ENCODE measurements around the gene OSR1.

Gene OSR1

GRCh38 chr2:19357402-19358241 lies 801 bp downstream of the OSR1 start:
- no peak for DNase-seq (ENCODE audit: low read depth)

DNA sequence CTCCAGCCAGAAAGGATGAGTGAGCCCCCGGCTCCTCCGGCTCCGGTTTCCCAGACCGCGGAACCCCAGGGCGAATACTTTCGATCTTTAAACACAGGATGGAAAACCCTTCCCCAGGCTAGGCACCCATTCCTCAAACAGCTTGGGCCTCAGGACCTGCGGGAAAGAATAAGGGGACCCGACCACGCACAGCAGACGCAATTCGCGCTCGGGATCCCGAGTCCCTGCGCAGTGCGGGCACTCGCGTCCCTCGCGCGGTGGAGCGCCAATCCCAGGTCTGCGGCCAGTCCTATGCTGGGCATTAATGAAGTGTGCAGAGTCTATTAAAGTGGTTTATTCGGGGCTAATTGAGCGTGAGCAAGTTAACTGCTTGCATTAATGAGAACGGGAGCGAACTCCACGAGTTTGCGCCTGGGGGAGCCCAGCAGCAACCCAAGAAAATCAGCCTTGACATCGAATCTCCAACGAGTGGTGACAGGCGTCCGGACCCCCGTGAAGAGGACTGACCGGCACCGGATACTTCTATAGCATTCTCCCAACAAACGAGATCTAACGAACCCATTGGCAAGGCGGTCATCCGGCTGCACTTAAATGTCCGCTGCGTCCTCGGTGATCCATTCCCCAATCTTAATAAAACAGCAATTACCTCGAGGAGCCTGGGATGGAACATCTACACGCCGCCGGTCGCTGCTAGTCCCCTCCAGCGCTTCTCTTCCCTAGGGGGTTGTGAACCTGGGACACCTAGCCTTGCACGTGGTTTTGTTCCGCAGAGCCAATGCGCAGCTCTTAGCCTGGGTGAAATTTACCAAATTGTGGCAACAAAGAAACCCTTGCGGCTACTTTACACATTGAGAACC lies 1.6 kb downstream of the OSR1 start:
- DNase-seq (ENCODE audit: low read depth), result no peak

DNA sequence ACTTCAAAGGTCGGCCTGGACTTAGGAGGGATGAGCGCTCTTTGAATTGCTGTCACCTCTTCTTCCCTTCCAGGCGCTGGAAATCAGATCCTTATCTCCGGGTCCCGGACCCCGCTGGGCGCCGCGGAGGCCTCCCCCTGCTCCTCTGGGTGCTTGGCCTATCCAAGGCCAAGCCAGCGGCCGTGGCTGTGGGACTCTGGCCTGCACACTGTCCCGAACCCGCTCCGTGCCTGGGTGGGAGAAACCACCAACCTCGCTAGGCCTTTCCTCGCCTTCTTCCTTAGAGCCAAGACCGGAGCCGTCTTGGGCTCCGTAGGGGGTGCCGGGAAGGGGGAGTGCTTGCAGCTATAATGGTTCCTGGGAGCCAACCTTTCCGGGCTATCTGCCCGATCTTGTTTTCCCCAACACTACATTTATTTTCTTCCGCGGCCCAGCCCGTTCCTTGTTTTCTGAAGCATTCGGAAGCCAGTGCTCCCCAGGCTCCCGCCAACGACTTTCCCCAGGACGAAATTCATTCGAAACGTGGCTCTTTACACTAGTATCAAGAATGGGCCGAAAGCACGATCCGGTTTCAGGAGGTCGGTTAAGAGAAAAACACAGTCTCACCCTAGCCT lies 2.4 kb downstream of the OSR1 start:
- DNase-seq (ENCODE audit: low read depth), result no peak

DNA sequence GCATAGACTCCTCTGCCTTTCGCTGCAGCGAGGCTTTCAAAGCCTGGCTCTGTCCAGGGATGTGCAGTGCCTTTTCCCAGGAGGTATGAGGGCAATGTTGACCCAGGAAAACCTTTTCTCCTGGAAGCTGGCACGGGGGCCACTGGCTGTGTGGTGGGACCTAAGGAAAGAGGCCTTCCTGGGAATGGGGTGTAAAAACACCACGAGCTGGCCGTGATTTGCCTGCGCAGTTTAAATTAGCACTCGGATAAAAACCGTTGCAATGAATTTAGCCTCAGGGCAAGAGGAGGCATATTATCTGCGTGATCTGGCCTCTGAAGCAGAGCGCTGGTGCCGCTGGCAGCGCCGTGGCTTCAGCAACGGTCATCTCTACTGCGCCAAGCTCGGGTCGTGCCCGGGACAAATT lies 3.0 kb downstream of the OSR1 start:
- no peak for DNase-seq (ENCODE audit: low read depth)

DNA sequence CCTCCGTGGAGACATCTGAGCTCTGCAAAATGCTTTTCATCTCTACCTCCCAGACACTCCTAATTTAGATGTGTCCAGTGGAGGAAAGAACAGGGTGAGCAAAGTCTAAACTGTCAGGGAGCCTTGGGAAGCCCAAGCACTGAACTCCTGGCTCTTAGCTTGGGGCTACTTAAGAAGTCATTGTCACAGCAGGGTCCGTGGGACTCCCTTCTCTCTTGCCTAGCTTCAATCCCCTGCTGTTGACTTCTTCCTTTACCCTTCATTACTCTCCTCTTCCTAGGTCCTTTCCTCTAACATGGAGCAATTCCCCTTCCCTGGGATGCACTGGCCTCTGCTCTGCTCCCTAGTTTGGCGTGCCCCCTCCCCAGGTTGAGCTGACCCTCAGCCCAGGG lies 3.4 kb downstream of the OSR1 start:
- DNase-seq (ENCODE audit: low read depth), result no peak

DNA sequence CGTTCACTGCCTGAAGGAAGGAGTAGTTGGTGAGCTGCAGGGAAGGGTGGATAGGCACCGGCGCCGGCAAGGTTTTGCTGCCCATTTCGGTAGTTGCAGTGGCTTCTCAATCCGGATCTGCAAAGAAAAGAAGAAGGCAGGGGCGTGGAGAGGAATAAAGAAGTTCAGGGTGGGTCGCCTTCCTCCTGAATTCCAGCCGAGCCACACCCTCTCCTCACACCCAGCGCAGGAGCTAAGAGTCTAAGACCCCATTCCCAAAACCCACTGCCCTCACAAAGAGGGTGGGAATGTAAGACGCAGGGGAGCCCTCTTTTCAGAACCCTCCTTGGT lies 4.7 kb downstream of the OSR1 start:
- no peak for DNase-seq (ENCODE audit: low read depth)

GRCh38 chr2:19352946-19353720 lies 5.3 kb downstream of the OSR1 start:
- no peak for DNase-seq (ENCODE audit: low read depth)

- DNase-seq (ENCODE audit: low read depth), result no peak
Observed at GRCh38 chr2:19351899-19352697, 6.3 kb downstream of the OSR1 start.

DNA sequence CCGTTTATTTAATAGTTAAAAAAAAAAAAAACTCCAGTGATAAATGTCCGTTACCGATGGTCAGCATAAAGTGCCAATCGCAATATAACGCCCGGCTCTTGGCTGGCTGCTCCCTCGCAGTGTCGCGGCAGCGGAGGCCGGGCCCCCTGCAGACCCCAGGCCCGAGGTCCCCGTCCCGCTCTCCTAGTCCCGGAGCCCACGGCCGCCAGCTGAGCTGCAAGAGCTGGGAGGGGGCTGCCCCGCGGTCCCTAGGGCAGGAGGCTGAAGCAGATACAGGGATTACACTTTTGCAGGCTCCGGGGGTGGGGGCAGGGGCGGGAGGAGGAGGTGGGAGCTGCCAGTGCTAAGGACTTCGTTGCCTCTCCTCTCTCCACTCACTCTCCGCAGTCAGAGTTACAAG lies 6.9 kb downstream of the OSR1 start:
- no peak for DNase-seq (ENCODE audit: low read depth)

GRCh38 chr2:19350678-19351401 lies 7.6 kb downstream of the OSR1 start:
- DNase-seq (ENCODE audit: low read depth), result no peak

DNA sequence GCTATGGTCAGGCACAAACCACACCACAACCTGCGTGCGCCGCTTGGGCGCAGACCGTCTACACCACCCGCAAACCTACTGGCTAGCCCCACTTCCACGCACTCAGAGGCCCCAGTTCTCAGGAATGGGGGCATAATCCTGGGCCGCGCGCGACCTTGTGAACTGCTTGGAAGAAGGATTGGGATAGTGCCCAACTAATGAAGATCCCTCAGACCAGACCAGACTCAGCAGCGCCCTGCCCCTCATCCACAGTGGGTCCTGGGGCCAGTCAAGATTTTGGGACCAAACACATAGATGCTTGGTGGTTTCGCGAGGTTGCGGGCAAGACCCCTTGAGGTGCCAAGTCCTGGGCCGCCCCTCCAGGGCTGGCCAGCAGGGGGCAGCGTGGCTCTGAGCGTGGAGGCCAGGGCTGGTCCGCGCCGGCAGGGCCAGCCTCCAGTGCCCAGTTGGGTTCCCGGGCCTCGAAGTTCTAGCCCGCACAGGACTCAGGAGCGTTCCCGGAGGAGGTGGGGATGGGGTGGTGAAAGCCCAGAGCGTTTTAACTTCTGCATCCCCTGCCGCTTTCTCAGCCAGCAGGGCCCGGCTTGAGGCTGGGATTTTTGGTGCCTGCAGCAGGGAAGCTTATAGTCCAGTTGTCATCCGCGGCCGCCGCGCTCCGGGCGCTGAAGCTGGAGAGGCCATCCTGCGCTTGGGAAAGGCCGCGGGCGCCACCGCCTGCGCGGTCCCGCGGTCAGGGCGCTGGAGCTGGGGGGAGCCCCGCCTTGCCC lies 8.3 kb downstream of the OSR1 start:
- no peak for DNase-seq (ENCODE audit: low read depth)

DNA sequence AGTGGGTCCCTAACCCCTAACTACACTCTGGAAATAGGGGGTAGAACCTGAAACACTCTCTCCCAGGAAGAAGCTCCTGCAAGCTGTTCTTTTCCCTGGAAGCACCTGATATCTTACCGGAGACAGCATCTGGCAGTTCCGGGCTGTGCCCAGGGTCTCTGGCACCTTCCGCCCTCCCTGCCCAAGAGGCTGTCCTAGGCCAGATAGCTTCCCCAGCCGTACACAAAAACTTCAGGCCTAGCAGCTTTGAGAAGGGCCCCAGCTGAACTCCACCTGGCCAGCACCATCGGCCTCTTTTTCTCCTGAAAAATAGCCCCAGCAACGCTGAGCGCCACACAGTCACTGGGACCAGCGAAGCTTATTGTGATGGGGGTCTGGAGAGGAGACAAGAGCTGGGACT lies 9.7 kb downstream of the OSR1 start:
- DNase-seq (ENCODE audit: low read depth), result no peak

DNA sequence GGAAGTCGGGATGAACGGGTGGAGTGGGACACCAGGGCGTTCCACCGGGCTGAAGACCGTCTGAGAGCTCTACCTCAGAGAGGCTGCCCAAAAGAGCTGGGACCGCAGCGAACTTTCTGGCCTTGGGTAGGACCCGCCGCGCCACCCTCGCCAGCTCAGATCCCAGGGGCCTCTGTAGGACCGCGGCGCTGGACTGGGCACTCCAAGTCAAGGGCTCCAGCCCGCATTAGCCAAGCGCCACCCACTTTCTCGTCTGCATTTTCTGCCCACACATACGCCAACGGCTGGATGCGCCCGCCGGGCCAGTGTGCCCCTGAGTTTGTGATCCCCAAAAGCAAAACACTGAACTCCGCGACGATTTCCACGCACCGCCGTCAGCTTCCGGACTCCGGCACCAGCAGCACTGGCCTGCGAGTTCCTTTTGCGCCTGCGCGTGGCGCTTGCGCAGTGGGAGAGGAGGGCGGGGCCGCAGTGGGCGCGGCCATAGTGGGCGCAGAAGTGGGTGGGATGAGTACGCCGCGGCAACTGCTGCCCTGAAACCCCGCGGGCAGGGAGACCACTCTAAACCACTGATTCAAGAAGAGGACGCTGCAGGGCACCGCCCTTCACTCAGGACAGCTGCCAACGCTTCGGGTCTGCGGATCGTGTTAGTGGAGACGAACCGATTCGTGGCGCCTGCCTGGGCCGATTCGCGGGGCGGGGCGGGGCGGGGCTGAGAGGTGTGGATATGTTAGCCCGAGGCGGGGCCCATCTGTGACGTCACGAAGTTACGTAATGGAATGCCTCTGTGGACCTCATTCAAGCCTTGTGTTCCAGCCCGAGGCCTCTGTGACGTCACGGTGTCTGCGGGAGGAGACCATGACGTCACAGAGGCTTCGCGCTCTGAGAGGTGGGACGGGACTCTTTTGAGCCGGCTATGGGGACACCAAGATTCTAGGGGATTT lies 10.5 kb downstream of the OSR1 start:
- DNase-seq (ENCODE audit: low read depth), result peak; percentile 90

DNA sequence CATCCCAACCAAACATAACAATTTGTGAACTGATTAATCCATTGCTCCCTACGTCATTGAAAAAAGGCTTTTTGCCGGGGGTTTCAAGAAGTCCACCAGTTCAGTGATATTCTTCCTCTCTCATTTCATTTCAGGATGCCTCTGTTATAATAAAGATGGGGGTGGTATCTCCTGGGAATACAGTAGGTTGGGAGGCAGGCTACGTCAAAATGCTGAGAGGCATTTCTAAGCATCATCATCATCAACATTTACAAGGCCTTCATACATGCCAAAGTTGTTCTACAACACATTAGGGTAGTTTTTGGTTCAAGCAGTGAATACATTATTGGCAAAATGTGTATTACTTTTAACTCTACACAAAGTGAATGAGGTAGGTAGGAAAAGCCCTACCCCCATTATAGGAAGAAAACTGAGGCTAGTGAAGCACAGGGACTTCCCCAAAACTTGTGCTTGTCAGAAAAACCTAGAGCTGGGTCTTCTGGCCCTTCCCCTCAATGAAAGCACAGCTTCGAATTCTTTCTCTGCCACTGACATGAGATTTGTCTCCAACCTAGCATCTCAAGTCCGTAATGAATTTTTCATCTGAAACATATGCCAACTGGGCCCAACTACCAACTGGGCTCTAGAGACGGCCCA lies 11.3 kb downstream of the OSR1 start:
- DNase-seq (ENCODE audit: low read depth), result no peak

DNA sequence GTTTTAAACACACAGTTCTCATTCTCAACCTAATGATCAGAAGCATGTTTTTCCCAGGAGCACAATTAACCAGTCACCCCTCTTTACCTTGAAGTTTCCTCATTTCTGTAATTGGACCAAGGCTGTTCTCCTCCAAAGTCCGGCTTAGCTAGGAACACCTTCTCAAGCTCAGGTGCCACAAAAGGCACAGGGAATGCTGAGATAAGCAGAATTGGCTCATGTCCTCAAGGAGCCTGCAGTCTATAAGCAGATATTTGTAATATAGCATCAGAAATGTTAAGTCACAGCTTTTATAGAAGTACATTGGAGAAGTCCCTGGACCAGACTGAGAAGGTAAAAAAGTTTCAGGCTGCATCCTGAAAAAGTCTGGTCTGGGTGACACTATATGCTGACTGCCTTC lies 20.7 kb downstream of the OSR1 start:
- no peak for DNase-seq (ENCODE audit: low read depth)

- no peak for DNase-seq (ENCODE audit: low read depth)
Observed at GRCh38 chr2:19337202-19337601, 21.2 kb downstream of the OSR1 start.

DNA sequence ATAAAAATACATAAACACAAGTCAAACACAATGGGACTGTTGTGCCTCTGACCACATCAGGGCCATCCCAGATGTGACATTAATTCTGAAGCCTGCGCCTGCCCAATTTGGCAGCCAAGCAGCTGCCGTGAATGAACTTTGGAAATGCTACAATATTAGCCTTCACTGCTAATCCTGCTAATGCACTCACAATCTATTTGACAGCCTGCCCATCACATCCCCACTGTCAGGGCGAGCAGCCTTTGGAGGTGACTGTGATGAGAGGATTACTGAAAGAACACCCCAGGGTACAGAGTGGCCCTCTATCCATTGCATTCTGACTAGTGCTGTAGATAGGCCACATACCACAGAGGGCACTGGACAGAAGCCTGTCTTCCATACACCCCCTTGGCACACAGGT lies 21.6 kb downstream of the OSR1 start:
- DNase-seq (ENCODE audit: low read depth), result no peak

- DNase-seq (ENCODE audit: low read depth), result no peak
Observed at GRCh38 chr2:19332503-19332902, 25.9 kb downstream of the OSR1 start.

Data from non-pigmented ciliary epithelial cell (primary cell).